NOMO-1 (cell line): ENCODE data around the gene MDH1.

Experiments
- DNase-seq, 2 experiments: peaks; one replicate each; lab custom pipeline; 2025; ENCODE audit not compliant: unreplicated experiment in 2 of 2; lab: John Stamatoyannopoulos, UW

MDH1 gene

DNA sequence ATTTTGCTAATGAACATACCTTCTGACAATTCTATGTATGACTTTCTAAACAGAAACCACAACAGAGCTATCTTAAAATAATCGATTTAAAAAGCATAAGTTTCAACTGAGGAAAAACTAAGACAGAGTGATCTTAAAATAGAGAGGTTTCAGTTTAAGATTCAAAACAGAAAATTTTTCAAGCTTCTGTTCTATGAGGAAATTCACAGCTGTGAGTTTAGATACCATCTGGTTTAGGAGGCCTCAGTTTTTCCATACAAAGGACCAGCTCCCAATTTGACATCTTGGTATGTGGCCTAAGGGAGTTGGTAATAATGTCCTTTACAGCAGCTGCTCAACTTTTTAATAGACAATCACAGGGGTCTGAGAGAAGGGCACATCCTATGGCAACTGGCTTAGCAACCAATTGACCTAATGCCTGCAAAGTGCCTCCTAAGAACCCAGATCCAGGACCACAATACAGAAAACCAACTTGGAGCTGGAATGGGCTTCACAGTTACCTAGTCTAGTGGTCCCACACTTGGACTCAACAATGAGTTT, 39.7 kb downstream of the MDH1 start:
- DNase-seq, result no peak

DNA sequence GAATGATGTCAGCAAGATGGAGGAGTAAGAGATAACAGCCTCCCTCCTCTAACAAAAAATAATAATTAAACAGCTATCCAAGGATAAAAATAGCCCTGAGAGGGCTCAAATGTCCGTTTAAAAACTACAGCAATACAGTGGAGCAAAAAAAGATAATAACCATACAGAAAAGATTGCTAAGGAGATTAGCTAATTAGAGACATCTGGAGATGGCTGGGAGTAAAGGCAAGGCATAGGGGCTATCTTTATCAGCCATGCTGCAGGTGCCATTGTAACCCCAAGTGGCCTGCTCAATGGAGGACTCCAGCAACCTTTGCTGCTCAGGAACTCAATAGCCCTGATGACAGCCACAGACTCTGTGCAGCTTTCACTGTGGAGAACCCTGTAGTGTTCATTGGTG, 42.7 kb downstream of the MDH1 start:
- no peak for DNase-seq

- no peak for DNase-seq
Observed at GRCh38 chr2:63632382-63632781, 43.6 kb downstream of the MDH1 start.

DNA sequence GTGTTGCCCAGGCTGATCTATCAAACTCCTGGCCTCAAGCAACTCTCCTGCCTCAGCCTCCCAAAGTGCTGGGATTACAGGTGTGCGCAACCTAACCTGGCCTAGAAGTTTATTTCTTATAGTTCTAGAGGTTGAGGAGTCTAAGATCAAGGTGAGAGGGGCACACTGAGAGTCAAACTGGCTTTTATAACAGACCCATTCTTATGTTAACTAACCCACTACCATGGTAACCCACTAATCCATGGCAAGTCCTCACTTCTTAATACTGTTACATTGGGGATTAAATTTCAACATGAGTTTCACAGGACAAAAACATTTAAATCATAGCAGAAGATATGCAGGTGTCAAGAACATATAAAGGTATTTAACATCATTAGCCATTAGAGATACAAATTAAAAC, 50.6 kb downstream of the MDH1 start:
- DNase-seq, result no peak

DNA sequence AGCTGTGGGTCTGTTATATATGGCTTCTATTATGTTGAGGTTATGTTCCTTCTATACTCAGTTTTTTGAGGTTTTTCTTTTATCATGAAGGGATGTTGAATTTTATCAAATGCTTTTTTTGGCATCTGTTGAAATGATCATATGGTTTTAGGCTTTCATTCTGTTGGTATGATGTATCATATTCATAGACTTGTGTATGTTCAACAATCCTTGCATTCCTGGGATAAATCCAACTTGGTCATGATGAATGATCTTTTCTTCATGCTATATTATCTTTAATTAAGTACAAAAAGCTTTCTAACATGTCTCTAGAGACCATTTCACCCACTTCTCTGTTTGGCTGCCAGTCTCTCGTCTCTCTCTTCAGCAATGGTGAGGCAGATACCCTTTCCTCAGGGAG, 54.2 kb downstream of the MDH1 start:
- no peak for DNase-seq

- no peak for DNase-seq
Observed at GRCh38 chr2:63643486-63643885, 54.7 kb downstream of the MDH1 start.

- DNase-seq, result no peak
Observed at GRCh38 chr2:63648632-63649031, 59.9 kb downstream of the MDH1 start.

DNA sequence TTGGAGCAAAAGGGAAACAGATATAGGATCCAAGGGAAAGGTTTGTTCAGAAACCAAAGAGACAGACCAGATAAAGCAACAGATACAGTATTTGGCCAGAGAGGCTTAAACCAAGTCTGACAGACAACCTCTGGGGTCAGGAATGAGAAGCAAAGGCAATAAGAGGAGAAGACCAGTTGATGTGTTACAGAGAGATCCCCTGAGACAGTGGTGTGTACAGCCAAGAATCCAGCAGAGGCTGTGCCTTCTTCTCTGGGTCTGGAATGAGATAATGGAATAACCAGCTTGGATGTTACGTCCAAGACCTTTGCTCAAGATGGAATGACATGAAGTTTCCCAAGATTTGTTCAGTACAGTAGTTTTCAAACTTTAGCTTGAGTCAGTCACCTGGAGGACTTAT, 61.1 kb downstream of the MDH1 start:
- no peak for DNase-seq

GRCh38 chr2:63650756-63651155, 62.0 kb downstream of the MDH1 start:
- no peak for DNase-seq

GRCh38 chr2:63651356-63651755, 62.6 kb downstream of the MDH1 start:
- DNase-seq, result no peak

GRCh38 chr2:63651861-63652651, 63.3 kb downstream of the MDH1 start:
- DNase-seq, result no peak

DNA sequence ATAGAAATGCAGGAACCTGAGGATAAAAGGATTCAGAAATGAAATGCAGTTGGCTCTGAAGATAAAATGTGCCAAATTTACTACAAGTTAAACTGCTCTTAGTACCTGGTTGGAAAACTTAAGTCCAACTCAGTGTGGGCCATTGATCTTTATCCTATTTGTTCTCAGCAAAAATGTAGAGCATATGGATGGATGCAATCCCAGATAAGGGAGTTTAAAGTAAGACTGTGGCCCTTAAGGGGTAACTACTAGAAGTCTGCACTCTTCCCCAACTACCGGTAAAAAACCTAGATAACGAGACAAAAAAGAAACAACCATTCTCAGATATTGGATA, 63.9 kb downstream of the MDH1 start:
- no peak for DNase-seq

- DNase-seq, result no peak
Observed at GRCh38 chr2:63654959-63655358, 66.2 kb downstream of the MDH1 start.
